Ovary (tissue), 3 donors: ENCODE measurements around the gene TOPAZ1.

Experiments
- CTCF ChIP-seq, 3 donors: fragments of 450-650 bp in 2 of 3; fragments of 200-600 bp in 1 of 3; IDR thresholded peaks; one replicate each; pipeline versions ENCODE4 v1.5.1 to v1.8.0; 2016 to 2022; ENCODE audit warnings: antibody characterized with exemption in 3 of 3, mild to moderate bottlenecking in 1 of 3
- POLR2A ChIP-seq: fragments of 450-650 bp; IDR thresholded peaks from one replicate; pipeline ENCODE4 v1.6.1; 2017; ENCODE audit warnings: antibody characterized with exemption, mild to moderate bottlenecking, moderate library complexity
- donor health status: DM: no; HTN: no; CAD: no.

GRCh38 chr3:44232407-44232806 is 9.3 kb upstream of the TOPAZ1 start:
- TF ChIP-seq CTCF (IDR thresholded peaks at IDR 0.05) (no peak), POLR2A (no peak)
